ENCODE data around the gene CNTNAP2. TPM values are rescaled to one million over a fixed set of nuclear protein-coding genes. Genes with fewer than 3 reads are reported as not detected.

The CNTNAP2 gene
- total RNA-seq, 1 donor from 2014 or later = 0.59 TPM

GRCh38 chr7:148394582-148394981 is 2278.0 kb downstream of the CNTNAP2 start:
- no peak for ATAC-seq
- Histone ChIP-seq H3K27me3 (ENCODE audit: low read depth) (peaks cover 12% of the 10 kb centered on the region), H3K4me3 (no peak overlapping the region), H3K27ac (no peak overlapping the region), H3K9me3 (no peaks in the 10 kb centered on the region), H3K36me3 (no peaks in the 10 kb centered on the region), H3K4me1 (no peaks in the 10 kb centered on the region)
- no peak for DNase-seq
- intact Hi-C loops (cut with DNase I) = no loop called here
- TF ChIP-seq CTCF (IDR thresholded peaks at IDR 0.05) = no peak

- Histone ChIP-seq H3K4me3 (no peak overlapping the region), H3K4me1 (no peaks in the 10 kb centered on the region), H3K9me3 (no peaks in the 10 kb centered on the region), H3K27me3 (ENCODE audit: low read depth) (peaks cover 12% of the 10 kb centered on the region), H3K27ac (no peak overlapping the region), H3K36me3 (no peaks in the 10 kb centered on the region)
- DNase-seq (no peak), ATAC-seq (no peak)
- intact Hi-C loops (cut with DNase I) = no loop called here
- TF ChIP-seq CTCF (IDR thresholded peaks at IDR 0.05) = no peak
Measured at GRCh38 chr7:148395352-148395811, 2278.8 kb downstream of the CNTNAP2 start.

- H3K27ac ChIP-seq = no peak overlapping the region
- H3K36me3 ChIP-seq = no peaks in the 10 kb centered on the region
- H3K4me1 ChIP-seq = no peaks in the 10 kb centered on the region
- no peak for DNase-seq
- no peak for TF ChIP-seq CTCF (IDR thresholded peaks at IDR 0.05)
- H3K9me3 ChIP-seq = no peaks in the 10 kb centered on the region
- peaks cover 12% of the 10 kb centered on the region for H3K27me3 ChIP-seq (ENCODE audit: low read depth)
- no peak for ATAC-seq
- H3K4me3 ChIP-seq = no peak overlapping the region
- intact Hi-C loops (cut with DNase I) = no loop called here
Measured at GRCh38 chr7:148395990-148396716, 2279.6 kb downstream of the CNTNAP2 start.

GRCh38 chr7:148397056-148397455 is 2280.5 kb downstream of the CNTNAP2 start:
- Histone ChIP-seq H3K4me1 (no peaks in the 10 kb centered on the region), H3K9me3 (no peaks in the 10 kb centered on the region), H3K4me3 (no peak overlapping the region), H3K27me3 (ENCODE audit: low read depth) (peaks cover 17% of the 10 kb centered on the region), H3K27ac (no peak overlapping the region), H3K36me3 (no peaks in the 10 kb centered on the region)
- DNase-seq (no peak), ATAC-seq (no peak)
- intact Hi-C loops (cut with DNase I) = no loop called here
- no peak for TF ChIP-seq CTCF (IDR thresholded peaks at IDR 0.05)

GRCh38 chr7:148397551-148397950 is 2280.9 kb downstream of the CNTNAP2 start:
- H3K4me3 ChIP-seq = no peak overlapping the region
- ATAC-seq = no peak
- no peak overlapping the region for H3K27ac ChIP-seq
- H3K36me3 ChIP-seq = no peaks in the 10 kb centered on the region
- intact Hi-C loops (cut with DNase I) = no loop called here
- no peaks in the 10 kb centered on the region for H3K9me3 ChIP-seq
- no peak for DNase-seq
- H3K27me3 ChIP-seq (ENCODE audit: low read depth) = peaks cover 17% of the 10 kb centered on the region
- no peaks in the 10 kb centered on the region for H3K4me1 ChIP-seq
- TF ChIP-seq CTCF (IDR thresholded peaks at IDR 0.05) = no peak

Data from lower lobe of right lung (tissue), 2 donors.